ENCODE measurements around the gene SLC51B.
"Not testable (repeated sequence)": the region's sequence is repeated elsewhere in the genome, so short reads cannot be mapped to it uniquely, and the experiment has no call there.

The SLC51B gene

GRCh38 chr15:65087411-65087810, 42.2 kb downstream of the SLC51B start:
- Histone ChIP-seq H3K9me3 (ENCODE audit: control insufficient read depth in 5 of 5, low read length in 5 of 5) (no peaks in the 10 kb centered on the region), H3K27ac (ENCODE audit: low read depth, low read length) (peak overlapping the region; percentile 62), H3K36me3 (ENCODE audit: control insufficient read depth in 5 of 5, insufficient read depth in 5 of 5, low read length in 5 of 5) (no peaks in the 10 kb centered on the region), H3K27me3 (ENCODE audit: control insufficient read depth in 5 of 5, insufficient read depth in 4 of 5, low read length in 5 of 5) (peaks cover 5 to 9% (median 6%) of the 10 kb centered on the region in 5 donors), H3K4me3 (ENCODE audit: low read depth in 1 of 5, low read length in 5 of 5) (no peak overlapping the region), H3K4me1 (ENCODE audit: control insufficient read depth in 5 of 5, insufficient read depth in 5 of 5, low read length in 5 of 5) (peaks cover 8 to 57% (median 40%) of the 10 kb centered on the region in 5 donors), H3K9ac (ENCODE audit: low read length in 5 of 5) (peak overlapping the region in 1 of 5 donors; percentile 66)

- Histone ChIP-seq H3K27ac (ENCODE audit: low read depth, low read length) (peak overlapping the region; percentile 62), H3K4me1 (ENCODE audit: control insufficient read depth in 5 of 5, insufficient read depth in 5 of 5, low read length in 5 of 5) (peaks cover 8 to 57% (median 38%) of the 10 kb centered on the region in 5 donors), H3K9me3 (ENCODE audit: control insufficient read depth in 5 of 5, low read length in 5 of 5) (no peaks in the 10 kb centered on the region), H3K9ac (ENCODE audit: low read length in 5 of 5) (peak overlapping the region in 2 of 5 donors; percentile 32 to 66), H3K4me3 (ENCODE audit: low read depth in 1 of 5, low read length in 5 of 5) (peak overlapping the region in 2 of 5 donors; percentile 5 to 13), H3K36me3 (ENCODE audit: control insufficient read depth in 5 of 5, insufficient read depth in 5 of 5, low read length in 5 of 5) (peaks cover 0 to 4% (median 0%) of the 10 kb centered on the region in 5 donors), H3K27me3 (ENCODE audit: control insufficient read depth in 5 of 5, insufficient read depth in 4 of 5, low read length in 5 of 5) (peaks cover 0 to 7% (median 3%) of the 10 kb centered on the region in 5 donors)
These were observed 42.9 kb downstream of the SLC51B start for GRCh38 chr15:65087873-65088642.

- Histone ChIP-seq H3K9me3 (ENCODE audit: control insufficient read depth in 5 of 5, low read length in 5 of 5) (no peaks in the 10 kb centered on the region), H3K4me1 (ENCODE audit: control insufficient read depth in 5 of 5, insufficient read depth in 5 of 5, low read length in 5 of 5) (peaks cover 8 to 57% (median 38%) of the 10 kb centered on the region in 5 donors), H3K9ac (ENCODE audit: low read length in 5 of 5) (peak overlapping the region in 1 of 5 donors; percentile 66), H3K27me3 (ENCODE audit: control insufficient read depth in 5 of 5, insufficient read depth in 4 of 5, low read length in 5 of 5) (peaks cover 0 to 7% (median 0%) of the 10 kb centered on the region in 5 donors), H3K4me3 (ENCODE audit: low read depth in 1 of 5, low read length in 5 of 5) (peak overlapping the region in 2 of 5 donors; percentile 6 to 13), H3K36me3 (ENCODE audit: control insufficient read depth in 5 of 5, insufficient read depth in 5 of 5, low read length in 5 of 5) (peaks cover 0 to 6% (median 0%) of the 10 kb centered on the region in 5 donors), H3K27ac (ENCODE audit: low read depth, low read length) (peak overlapping the region; percentile 62)
These were observed 43.4 kb downstream of the SLC51B start for GRCh38 chr15:65088643-65089021.

DNA sequence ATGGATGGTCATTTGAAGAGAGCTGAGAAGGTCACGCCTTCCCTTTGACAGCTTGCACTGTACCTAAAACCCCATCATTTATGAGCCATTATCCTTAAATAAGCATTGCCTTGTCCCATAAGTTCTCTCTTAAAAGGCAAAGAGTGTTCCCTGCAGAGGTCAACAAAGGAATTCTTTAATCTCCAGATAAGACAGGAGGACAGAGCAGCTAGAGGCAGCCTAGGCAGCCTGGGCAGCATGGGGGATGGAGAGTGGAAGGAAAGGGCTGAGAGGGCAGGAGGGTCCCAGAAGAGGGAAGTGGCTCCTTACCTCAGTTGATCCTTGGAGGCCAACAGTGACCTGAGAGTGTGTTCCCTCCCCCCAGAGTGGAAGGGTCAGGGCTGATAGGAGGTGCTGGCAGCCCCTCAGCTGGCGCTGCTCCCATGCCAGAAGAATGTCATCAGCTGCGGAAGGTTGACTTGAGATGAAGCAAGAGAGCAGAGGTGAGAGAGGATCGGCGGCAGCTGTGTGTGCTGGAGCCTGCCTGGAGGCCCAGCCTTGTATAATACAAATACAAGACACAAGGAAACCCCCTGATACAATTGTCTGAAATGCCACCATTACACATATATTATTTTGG, 44.1 kb downstream of the SLC51B start:
- Histone ChIP-seq H3K27ac (ENCODE audit: low read depth, low read length) (peak overlapping the region; percentile 62), H3K27me3 (ENCODE audit: control insufficient read depth in 5 of 5, insufficient read depth in 4 of 5, low read length in 5 of 5) (peaks cover 0 to 7% (median 0%) of the 10 kb centered on the region in 5 donors), H3K36me3 (ENCODE audit: control insufficient read depth in 5 of 5, insufficient read depth in 5 of 5, low read length in 5 of 5) (peaks cover 0 to 6% (median 0%) of the 10 kb centered on the region in 5 donors), H3K4me1 (ENCODE audit: control insufficient read depth in 5 of 5, insufficient read depth in 5 of 5, low read length in 5 of 5) (peaks cover 8 to 57% (median 38%) of the 10 kb centered on the region in 5 donors), H3K9ac (ENCODE audit: low read length in 5 of 5) (no peak overlapping the region), H3K4me3 (ENCODE audit: low read depth in 1 of 5, low read length in 5 of 5) (peak overlapping the region in 1 of 5 donors; percentile 6), H3K9me3 (ENCODE audit: control insufficient read depth in 5 of 5, low read length in 5 of 5) (no peaks in the 10 kb centered on the region)

DNA sequence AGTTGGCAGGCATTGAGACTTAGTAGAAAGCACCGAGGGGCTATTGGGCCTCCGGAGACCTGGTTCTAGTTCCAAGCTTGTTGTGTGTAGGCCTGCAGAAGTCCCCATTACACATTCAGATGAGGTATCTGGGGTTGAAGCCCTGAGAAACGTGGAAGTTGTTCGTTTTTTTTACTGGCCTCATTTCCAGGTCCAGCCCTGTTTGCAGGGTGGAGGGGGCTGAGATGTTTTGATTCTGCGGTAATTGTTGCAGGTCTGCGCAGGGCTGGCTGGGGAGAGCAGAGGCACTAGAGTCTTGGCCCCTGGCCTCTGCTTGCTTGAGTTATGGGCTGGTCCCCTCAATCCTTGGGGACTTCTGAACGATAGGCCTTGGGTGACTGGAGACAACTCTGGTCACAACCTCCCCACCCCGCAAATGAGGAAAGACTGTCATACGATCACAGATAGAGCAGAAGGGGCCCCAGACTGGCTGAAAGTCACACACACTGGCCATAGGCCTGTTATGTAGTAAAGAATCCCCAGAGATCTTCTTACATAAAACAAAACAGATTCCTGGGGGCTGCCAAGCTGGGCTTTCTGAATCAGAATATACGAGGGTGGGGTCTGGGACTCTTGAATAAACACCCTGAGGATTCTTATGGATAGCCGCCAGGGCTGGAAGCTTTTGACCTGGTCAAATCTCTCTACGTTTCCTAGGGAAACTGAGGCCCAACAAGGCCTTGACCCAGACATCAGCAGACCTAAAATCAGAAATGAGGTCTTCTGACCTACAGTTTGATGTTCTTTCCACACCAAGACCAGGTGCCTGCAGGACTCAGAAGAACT, 47.0 kb downstream of the SLC51B start:
- H3K9ac ChIP-seq (ENCODE audit: low read length in 5 of 5) = peak overlapping the region in 2 of 5 donors; percentile 6 to 35

DNA sequence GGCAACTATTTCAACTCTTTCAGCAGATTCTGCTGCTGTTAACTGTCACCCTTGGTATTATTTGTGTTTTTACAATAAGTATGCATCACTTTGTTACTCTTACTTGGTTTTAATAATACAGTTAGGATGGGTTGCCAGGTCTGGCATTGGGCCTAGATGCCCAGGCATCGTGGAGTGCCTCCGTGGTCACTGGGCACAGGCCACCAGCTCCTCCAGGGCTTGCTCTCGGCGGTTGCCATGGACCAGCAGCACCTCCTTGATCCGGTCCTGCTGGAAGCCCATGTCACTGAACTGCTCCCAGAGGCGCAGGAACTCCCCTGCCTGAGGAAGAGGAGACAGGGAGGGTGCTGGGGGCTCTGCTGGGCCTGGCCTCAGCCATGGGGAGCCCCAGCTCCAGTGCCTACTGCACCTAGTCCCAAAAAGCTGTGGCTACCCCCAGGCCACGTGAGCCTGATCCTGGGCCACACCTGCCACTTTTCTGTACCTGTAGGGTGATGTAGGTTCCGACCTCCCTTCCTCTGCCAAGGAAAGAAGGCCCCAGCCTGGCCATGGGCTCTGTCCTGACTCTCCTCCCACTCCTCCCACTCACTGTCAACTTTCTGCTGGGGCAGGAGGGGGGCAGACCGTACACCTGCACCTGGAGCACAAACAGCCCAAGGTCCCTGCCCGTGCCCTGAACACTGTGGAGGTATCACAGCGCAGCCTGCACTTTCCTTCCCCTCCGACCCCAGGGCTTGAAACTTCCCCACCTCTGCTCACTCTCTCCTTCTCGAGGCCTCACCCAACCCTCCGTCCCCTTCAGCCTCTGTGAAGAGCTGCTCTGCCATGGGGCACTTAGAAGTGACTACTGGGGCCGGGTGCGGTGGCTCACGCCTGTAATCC, 48.0 kb downstream of the SLC51B start:
- H3K4me1 ChIP-seq (ENCODE audit: control insufficient read depth in 5 of 5, insufficient read depth in 5 of 5, low read length in 5 of 5) = peaks cover 4 to 30% (median 26%) of the 10 kb centered on the region in 5 donors
- no peak overlapping the region for H3K9ac ChIP-seq (ENCODE audit: low read length in 5 of 5)
- peaks cover 1 to 23% (median 17%) of the 10 kb centered on the region in 5 donors for H3K36me3 ChIP-seq (ENCODE audit: control insufficient read depth in 5 of 5, insufficient read depth in 5 of 5, low read length in 5 of 5)
- H3K27ac ChIP-seq (ENCODE audit: low read depth, low read length) = no peak overlapping the region
- H3K9me3 ChIP-seq (ENCODE audit: control insufficient read depth in 5 of 5, low read length in 5 of 5) = no peaks in the 10 kb centered on the region
- no peak overlapping the region for H3K4me3 ChIP-seq (ENCODE audit: low read depth in 1 of 5, low read length in 5 of 5)
- no peaks in the 10 kb centered on the region for H3K27me3 ChIP-seq (ENCODE audit: control insufficient read depth in 5 of 5, insufficient read depth in 4 of 5, low read length in 5 of 5)

More for the DNA sequence above, 47.0 kb downstream of the SLC51B start:
- Histone ChIP-seq H3K4me1 (ENCODE audit: control insufficient read depth in 5 of 5, insufficient read depth in 5 of 5, low read length in 5 of 5) (peaks cover 8 to 40% (median 36%) of the 10 kb centered on the region in 5 donors), H3K36me3 (ENCODE audit: control insufficient read depth in 5 of 5, insufficient read depth in 5 of 5, low read length in 5 of 5) (peaks cover 0 to 13% (median 7%) of the 10 kb centered on the region in 5 donors), H3K9me3 (ENCODE audit: control insufficient read depth in 5 of 5, low read length in 5 of 5) (no peaks in the 10 kb centered on the region), H3K27me3 (ENCODE audit: control insufficient read depth in 5 of 5, insufficient read depth in 4 of 5, low read length in 5 of 5) (no peaks in the 10 kb centered on the region), H3K4me3 (ENCODE audit: low read depth in 1 of 5, low read length in 5 of 5) (no peak overlapping the region), H3K27ac (ENCODE audit: low read depth, low read length) (peak overlapping the region; percentile 37)

DNA sequence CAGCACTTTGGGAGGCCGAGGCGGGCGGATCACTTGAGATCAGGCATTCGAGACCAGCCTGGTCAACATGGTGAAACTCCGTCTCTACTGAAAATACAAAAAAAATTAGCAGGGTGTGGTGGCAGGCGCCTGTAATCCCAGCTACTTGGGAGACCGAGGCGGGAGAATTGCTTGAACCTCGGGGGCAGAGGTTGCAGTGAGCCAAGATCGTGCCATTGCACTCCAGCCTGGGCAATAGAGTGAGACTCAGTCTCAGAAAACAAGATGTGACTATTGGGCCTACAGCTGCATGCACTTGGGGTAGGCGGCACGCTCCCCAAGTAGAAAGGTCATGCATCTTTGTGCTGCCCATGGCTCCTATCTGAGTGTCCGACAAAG, 48.6 kb downstream of the SLC51B start:
- H3K4me3 ChIP-seq (ENCODE audit: low read depth in 1 of 5, low read length in 5 of 5); H3K27ac ChIP-seq (ENCODE audit: low read depth, low read length): not testable (repeated sequence)
- peaks cover 2 to 24% (median 20%) of the 10 kb centered on the region in 5 donors for H3K4me1 ChIP-seq (ENCODE audit: control insufficient read depth in 5 of 5, insufficient read depth in 5 of 5, low read length in 5 of 5)

GRCh38 chr15:65094294-65094995, 49.3 kb downstream of the SLC51B start:
- Histone ChIP-seq H3K36me3 (ENCODE audit: control insufficient read depth in 5 of 5, insufficient read depth in 5 of 5, low read length in 5 of 5) (peaks cover 8 to 35% (median 29%) of the 10 kb centered on the region in 5 donors), H3K27me3 (ENCODE audit: control insufficient read depth in 5 of 5, insufficient read depth in 4 of 5, low read length in 5 of 5) (no peaks in the 10 kb centered on the region), H3K9ac (ENCODE audit: low read length in 5 of 5) (no peak overlapping the region), H3K27ac (ENCODE audit: low read depth, low read length) (no peak overlapping the region), H3K9me3 (ENCODE audit: control insufficient read depth in 5 of 5, low read length in 5 of 5) (no peaks in the 10 kb centered on the region), H3K4me3 (ENCODE audit: low read depth in 1 of 5, low read length in 5 of 5) (no peak overlapping the region), H3K4me1 (ENCODE audit: control insufficient read depth in 5 of 5, insufficient read depth in 5 of 5, low read length in 5 of 5) (peaks cover 2 to 17% (median 14%) of the 10 kb centered on the region in 5 donors)

More for the DNA sequence above, 48.6 kb downstream of the SLC51B start:
- H3K27me3 ChIP-seq (ENCODE audit: control insufficient read depth in 5 of 5, insufficient read depth in 4 of 5, low read length in 5 of 5); H3K9me3 ChIP-seq (ENCODE audit: control insufficient read depth in 5 of 5, low read length in 5 of 5); H3K9ac ChIP-seq (ENCODE audit: low read length in 5 of 5): not testable (repeated sequence)
- peaks cover 6 to 29% (median 22%) of the 10 kb centered on the region in 5 donors for H3K36me3 ChIP-seq (ENCODE audit: control insufficient read depth in 5 of 5, insufficient read depth in 5 of 5, low read length in 5 of 5)
